KOPT-K1 (cell line): ENCODE measurements around the gene TNFRSF25.
A peak's percentile ranks its signal among the peaks of the same experiment; 100 is the strongest.
"Not testable (repeated sequence)": the region's sequence is repeated elsewhere in the genome, so short reads cannot be mapped to it uniquely, and the experiment has no call there.

ENCODE experiments used
- H3K27ac ChIP-seq: fragments of 200-600 bp; sonication (generic); 2 replicates; pipeline ENCODE4 v1.5.1; 2016; ENCODE audit warnings: antibody characterized with exemption, mild to moderate bottlenecking, low read depth, low read length; ENCODE audit not compliant: poor library complexity, severe bottlenecking
- H3K36me3 ChIP-seq: fragments of 200-600 bp; sonication (generic); 2 replicates; pipeline ENCODE4 v1.5.1; 2017; ENCODE audit warnings: antibody characterized with exemption, mild to moderate bottlenecking, low read length, moderate library complexity; ENCODE audit not compliant: insufficient read depth
- H3K9me3 ChIP-seq: fragments of 200-600 bp; sonication (generic); 2 replicates; pipeline ENCODE4 v1.5.1; 2017; ENCODE audit warnings: antibody characterized with exemption, low read length, mild to moderate bottlenecking; ENCODE audit not compliant: insufficient read depth, poor library complexity, severe bottlenecking

The TNFRSF25 gene

DNA sequence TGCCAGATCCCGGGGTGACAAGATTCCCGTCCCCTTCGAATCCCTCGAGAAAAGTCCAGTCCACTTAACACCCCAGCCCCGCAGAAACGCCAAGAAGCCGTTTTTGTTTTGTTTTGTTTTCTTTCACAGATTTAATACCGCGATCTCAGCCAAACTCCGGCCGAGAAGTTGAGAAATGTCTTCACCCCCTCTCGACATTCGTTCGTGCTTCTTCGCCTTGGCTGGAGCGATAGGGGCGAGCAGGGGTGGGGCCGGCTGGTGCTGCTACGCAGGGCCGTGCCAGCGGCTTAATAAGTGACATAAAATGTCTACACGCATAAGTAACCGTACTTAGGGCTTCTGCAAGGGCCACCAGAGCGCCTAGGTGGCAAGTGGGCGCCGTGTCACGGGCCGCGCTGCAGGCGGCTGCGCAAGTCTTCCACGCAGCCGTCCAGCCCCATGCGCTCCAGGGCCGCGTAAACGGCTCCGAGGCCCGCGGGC is 4.9 kb downstream of the TNFRSF25 start:
- Histone ChIP-seq H3K27ac (peak overlapping the region; percentile 47), H3K9me3 (no peaks in the 10 kb centered on the region), H3K36me3 (no peaks in the 10 kb centered on the region; the same call in 1 of the 2 replicates)

DNA sequence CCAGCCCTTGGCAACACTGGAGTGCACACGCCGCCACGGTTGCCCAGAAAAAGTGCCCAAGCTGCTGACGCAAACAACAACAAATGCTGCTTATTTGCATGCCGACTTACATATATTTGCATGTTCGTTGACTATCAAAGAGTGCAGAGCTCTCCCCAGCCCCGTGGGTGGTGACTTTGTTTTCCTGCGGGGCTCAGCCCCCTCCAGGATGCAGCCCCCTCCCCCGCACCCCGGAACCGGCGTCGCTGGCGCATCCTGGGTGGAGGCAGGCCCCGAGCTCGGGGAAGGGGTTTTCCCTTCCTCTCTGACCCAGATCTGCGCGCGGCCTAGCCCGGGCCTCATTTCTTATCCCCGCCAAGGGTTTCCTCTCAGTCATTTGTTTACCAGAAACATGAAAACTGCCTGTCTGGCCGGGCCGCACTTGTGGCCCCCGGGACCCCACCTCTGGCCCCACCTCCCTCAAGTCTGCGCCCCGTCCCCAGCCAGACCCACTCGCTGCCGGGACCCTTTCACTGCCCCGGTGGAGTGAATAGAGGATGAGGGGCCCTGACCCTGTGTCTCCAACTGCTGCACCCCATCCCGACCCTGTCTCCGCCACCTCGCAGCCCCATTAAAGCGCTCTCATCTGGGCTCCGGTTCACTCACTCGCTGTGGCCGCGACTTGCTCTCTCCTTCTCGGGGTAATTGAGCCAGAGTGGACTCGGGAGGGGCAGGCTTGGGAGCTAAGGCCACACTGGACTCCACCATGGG is 5.5 kb downstream of the TNFRSF25 start:
- H3K36me3 ChIP-seq, result no peaks in the 10 kb centered on the region; the same call in 1 of the 2 replicates
- H3K27ac ChIP-seq, result peak overlapping the region; percentile 47
- no peaks in the 10 kb centered on the region for H3K9me3 ChIP-seq

DNA sequence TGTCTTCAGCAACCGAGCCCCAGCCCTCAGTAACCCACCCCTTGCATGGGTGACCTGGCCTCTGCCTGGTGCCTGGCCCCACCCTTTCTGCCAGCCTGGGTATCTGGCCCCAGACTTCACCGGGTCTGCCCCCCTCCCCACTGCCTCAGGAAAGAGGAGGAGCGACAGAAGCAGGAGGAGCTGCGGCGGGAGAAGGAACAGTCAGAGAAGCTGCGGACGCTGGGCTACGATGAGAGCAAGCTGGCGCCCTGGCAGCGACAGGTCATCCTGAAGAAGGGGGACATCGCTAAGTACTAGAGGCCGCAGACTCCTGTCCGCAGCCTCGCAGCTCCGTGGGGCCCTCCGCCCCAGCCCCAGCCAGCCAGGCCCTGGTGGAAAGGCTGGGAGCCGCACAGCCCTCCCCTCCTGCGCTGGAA is 6.1 kb downstream of the TNFRSF25 start:
- Histone ChIP-seq H3K27ac (peak overlapping the region; percentile 47), H3K9me3 (no peaks in the 10 kb centered on the region)

DNA sequence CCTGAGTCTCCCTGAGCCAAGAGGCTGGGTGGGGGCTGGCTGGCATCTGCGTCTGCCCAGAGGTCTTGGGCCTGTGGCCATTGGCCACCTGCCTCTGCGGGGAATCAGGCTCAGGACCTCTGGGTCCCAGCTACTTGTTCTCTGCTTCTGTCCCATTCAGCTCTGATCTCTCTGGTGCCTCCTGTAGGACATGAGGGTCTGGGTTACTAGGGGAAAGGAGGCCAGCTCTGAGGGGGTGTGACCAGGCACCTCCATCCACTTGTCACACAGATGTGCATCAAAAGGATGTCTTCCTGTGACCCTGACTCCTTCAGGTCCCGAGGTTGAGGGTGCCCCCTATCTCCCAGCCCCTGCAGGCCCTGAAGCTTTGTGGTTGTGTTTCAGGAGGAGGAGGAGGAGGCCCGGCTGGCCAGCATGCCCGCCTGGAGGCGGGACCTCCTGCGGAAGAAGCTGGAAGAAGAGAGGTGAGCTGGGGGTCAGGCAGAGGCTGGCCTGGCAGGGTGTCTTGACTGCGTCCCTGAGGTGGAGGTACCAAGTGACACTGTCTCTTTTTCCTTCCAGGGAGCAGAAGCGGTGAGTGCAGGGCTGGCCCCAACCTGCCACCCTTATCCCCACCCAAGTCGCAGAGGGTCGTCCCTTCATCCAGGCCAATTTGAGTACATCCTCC is 9.0 kb downstream of the TNFRSF25 start:
- Histone ChIP-seq H3K36me3 (no peaks in the 10 kb centered on the region; the same call in 1 of the 2 replicates), H3K27ac (no peak overlapping the region), H3K9me3 (no peaks in the 10 kb centered on the region)

More for the DNA sequence above, 6.1 kb downstream of the TNFRSF25 start:
- H3K36me3 ChIP-seq, result no peaks in the 10 kb centered on the region; the same call in 1 of the 2 replicates

DNA sequence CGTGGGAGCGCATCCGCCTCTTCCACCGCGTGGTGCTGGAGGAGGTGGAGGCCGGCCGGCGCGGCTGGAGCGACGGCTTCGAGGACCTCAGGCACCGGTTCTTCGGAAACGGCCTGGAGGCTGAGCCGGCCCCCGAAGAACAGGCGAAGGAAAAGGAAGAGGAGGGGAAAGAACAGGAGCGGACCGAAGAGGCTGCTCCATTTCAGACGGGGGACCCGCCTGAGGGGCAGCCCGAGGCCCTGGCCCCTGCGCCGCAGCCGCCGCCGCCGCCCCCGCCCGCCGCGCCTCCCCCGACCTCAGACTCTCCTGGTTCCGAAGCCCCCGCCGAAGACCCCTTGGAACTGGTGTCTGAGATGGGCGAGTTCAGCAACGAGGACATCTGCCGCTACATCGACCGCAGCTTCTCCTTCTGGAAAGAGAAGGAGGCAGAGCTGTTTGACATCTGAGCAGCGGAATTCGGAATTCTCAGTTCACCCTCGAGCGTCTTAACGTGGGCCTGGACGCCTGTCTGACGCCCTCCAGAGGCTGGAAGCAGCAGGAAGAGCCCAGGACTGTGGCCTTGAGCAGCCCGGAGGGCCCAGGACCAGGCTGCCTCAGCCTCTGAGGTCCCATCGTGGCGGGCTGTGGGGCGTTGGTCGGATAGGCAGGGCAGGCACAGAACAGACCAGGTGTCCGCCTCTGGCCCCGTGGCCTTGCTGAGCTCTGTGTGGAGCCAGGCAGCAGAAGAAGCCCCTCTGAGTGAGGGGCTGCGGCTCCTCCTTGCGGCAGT is 10.0 kb downstream of the TNFRSF25 start:
- not testable (repeated sequence) for H3K36me3 ChIP-seq, H3K9me3 ChIP-seq, H3K27ac ChIP-seq

DNA sequence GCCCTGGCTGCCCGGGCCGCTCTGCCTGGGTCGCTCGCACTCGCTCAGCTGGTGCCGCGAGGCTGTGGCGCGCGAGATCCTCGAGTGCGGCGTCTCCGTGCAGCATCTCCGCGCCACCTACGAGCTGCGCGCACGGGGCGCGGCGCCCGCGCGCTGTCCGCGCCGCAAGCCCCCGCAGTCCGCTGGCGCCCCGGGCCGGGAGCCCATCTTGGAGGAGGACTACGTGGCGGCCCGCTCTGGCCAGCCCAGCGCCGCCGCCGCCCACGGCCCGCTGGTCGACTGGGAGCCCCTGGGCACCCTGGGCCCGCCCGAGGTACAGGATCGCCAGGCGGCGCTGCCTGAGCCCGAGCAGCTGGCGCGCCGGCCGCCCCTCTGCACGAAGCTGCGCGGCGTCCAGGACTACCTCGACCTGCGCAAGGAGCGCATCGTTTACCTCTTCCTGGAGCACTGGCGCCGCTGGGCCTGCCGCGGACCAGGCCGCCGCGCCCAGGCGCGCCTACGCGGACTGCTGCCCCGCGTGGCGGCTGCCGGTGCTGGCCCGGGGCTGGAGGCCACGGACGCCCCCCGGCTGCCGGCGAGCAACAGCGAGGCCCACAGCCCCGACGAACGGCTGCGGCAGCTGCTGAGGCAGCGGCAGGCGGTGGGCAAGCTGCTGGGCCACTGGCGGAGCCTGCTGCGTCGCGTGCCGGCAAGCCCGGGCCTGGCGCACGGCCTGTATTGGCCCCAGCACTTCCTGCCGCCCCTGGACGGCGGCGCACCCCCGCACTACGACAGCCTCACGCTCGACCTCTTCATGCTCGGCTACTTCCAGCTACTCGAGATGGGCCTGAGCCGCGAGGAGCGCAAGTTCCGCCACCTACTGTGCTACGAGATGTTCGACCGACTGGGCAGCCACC is 10.9 kb downstream of the TNFRSF25 start:
- no peaks in the 10 kb centered on the region for H3K36me3 ChIP-seq
- H3K27ac ChIP-seq, result no peak overlapping the region
- H3K9me3 ChIP-seq, result no peaks in the 10 kb centered on the region

DNA sequence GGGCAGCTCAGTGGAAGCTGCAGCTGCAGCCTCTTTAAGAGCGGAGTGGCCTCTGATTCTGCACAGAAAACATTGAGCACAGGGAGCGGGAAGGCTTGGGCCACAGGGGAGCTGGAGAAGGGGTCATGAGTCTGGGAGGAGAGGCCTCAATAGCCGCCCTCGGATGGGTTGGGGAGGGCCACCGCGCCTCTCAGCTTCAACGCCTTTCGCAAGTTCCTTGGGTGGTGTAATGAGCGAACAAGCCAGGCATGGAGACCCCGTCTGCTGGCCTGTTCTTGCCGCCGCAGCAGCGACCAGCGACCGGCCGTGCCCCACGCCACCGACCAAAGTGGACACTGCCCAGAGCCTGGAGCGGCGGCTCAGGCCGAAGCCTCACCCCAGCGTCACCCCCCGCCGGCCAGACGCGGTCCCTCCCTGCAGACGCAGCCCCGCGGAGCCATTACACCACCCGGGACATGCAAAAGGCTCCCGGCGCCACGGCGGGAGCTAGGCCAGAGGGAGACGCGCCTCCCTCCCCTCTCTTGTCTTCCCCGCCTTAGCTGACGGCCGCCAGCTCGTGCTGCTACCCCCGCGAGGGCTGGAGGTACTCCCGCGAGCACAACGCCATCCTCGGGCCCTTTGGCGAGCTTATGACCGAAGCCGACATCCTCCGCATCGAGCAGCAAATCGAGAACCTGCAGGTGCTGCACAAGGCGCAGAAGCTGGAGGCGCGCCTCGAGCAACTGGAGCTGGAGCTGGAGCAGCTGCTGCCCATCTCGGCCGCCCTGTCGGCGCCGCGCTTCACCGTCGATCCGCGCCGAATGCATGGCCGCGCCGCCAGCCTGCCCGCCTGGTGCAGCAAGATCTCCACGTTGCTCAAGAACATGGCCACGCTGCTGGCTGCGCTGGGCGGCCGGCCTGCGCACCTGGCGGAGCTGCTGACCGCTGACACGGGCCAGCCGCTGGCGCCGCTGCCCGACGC is 11.8 kb downstream of the TNFRSF25 start:
- H3K9me3 ChIP-seq, H3K36me3 ChIP-seq: not testable (repeated sequence)

DNA sequence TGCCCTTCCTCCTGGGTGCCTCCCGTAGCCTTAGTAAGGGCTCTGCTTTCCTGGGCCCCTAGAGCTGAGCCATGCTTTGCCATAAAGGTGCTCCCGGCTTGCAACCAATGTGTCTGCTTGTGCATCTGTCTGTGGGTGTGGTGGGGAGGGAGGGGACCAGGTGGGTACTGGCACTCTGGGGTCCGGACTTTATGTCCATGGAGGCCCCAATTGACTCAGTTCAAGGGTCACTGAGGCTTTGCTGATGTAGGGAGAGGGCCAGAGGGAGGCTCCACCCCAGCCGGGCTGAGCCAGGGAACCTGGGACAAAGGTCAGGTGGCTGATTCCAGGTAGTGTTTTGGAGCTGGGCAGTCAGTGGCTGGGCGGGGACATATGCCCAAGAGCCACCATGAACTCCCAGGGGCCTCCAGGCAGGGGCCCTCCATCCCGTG is 15.0 kb downstream of the TNFRSF25 start:
- Histone ChIP-seq H3K27ac (no peak overlapping the region), H3K36me3 (no peaks in the 10 kb centered on the region), H3K9me3 (no peaks in the 10 kb centered on the region)

More for the DNA sequence above, 11.8 kb downstream of the TNFRSF25 start:
- not testable (repeated sequence) for H3K27ac ChIP-seq

DNA sequence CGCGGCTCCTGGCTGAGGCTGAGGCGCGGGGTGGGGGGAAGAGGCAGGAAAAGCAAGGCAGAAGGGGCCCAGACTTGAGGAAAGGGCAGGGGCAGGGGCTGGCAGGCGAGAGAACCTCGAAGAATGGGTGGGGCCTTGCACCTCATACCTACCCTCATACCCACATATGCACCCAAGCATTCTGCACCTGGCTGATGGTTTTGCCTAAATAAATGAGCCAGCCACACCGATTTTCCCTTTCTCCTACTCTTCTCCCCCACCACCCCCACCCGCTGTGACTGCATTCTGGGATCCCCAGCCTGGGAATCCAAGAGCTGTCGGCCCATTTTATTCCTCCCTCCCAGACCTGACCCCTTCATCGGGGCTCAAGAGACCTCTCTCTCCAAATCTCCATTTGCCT is 15.5 kb downstream of the TNFRSF25 start:
- H3K27ac ChIP-seq, H3K36me3 ChIP-seq, H3K9me3 ChIP-seq: not testable (repeated sequence)

DNA sequence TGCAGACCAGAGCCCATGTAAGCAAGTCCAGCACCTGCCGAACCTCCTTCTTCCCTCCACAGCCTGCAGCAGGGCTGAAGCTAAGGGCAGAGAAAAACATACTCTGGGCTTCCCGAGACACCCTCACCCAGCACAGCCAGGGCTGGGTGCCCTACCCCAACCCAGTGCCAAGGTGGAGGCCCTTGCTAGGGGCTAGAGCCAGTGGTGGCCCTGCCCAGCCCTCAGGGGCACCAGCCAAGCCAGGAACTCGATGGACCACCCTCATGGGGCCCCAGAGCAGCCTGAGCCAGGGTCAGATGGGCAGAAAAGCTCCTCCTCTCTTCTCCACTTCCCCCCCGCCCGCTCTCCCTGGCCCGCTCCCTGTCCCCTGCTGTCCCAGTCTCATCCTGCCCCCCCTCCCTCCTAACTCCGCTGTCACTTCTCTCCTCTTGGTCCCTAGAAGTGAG is 15.9 kb downstream of the TNFRSF25 start:
- Histone ChIP-seq H3K9me3 (no peaks in the 10 kb centered on the region), H3K36me3 (no peaks in the 10 kb centered on the region), H3K27ac (no peak overlapping the region)

DNA sequence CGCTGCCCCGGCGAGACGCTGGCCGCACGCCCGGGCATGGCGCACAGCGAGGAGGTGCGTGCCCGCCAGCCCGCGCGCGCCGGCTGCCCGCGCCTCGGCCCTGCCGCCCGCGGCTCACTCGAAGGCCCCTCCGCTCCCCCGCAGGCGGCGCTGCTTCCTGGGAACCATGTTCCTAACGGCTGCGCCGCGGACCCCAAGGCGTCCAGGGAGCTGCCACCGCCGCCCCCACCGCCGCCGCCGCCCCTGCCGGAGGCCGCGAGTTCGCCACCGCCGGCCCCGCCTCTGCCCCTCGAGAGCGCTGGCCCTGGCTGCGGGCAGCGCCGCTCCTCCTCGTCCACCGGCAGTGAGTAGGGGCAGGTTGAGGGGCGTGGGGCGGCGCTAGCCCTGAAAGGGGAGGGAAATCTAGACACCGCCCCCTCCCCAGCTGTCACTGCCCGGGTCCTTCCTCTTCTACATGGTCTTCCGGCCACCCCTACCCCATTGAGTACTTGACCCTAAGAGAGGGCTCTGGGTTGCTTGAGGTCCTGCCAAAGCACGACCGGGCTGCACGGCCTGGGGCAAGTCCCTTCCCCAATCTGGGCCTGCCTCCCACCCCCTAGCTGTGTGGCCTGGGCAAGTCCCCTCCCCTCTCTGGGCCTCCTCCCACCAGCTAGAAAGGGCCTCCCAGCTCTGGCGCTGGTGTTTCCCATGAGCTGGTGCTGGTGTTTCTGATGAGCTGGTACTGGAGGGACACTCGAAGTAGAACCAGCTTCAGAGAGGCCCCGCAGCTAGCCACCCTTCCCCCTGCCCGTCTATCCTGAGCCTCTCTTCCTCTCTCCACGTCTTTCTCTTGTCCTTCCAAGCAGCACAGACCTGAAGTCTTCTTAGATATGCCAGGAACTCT is 17.0 kb downstream of the TNFRSF25 start:
- Histone ChIP-seq H3K27ac (no peak overlapping the region), H3K9me3 (no peaks in the 10 kb centered on the region), H3K36me3 (no peaks in the 10 kb centered on the region)

DNA sequence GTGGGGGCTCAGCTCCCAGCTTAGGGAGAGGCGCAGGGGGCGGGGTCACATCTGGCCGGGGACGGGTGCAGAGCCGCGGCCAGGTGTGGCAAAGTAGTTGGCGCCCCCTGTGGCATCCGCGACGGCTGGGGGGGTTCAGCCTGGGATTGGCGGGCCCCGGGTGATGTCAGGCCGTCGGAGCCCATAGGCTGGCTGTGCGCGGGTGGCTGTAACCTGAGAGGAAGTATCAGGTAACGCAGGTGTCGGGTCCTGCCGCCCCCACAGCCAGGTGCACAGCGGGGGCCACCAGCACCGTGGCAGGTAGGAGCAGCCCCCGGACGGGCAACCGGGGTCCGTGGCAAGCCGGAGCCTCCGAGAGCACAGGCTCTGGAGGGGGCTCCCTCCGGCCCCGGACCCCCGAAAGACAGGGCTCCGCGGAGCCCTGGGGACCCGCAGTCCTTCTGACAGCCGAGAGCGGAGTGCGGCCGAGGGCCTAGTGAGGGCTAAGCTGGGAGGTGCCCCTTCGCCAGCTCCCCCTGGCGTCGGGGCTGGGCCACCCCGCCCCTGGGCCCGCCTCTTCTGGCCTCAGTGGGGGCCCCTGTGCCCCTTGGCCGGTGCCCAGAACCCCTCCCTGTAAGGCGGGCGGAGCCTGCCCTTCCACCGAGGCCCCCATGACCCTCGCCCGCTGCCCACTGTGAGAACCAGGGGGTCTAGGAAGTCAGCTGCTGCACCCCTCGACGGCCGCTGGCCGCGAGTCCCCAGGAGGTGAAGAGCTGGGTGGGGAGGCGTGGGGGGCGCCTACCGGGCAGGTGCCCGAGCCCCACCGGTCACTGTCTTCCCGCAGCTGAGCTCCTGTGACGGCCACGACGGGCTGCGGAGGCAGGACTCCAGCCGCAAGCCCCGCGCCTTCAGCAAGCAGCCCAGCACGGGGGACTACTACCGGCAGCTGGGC is 17.9 kb downstream of the TNFRSF25 start:
- Histone ChIP-seq H3K9me3 (no peaks in the 10 kb centered on the region), H3K27ac (no peak overlapping the region), H3K36me3 (no peaks in the 10 kb centered on the region)
